Fibroblast of lung (primary cell): ENCODE results near the gene CNOT1. TPM values are rescaled to one million over a fixed set of nuclear protein-coding genes. Genes with fewer than 3 reads are reported as not detected.
A peak's percentile ranks its signal among the peaks of the same experiment; 100 is the strongest.
"Not testable (repeated sequence)": the region's sequence is repeated elsewhere in the genome, so short reads cannot be mapped to it uniquely, and the experiment has no call there.

Experiments used
- DNase-seq, 2 donors: peaks; one replicate each; pipeline versions ENCODE4 v3.0.0 to v3.0.0-alpha.2; 2010; ENCODE audit warnings: low read depth in 2 of 2
- H2AFZ ChIP-seq: 2 replicates; pipeline ENCODE4 v1.5.1; 2012; ENCODE audit warnings: low read length, control low read depth, inconsistent platforms
- H3K27ac ChIP-seq: 2 replicates; pipeline ENCODE4 v1.5.1; 2011; ENCODE audit warnings: low read length, control low read depth; ENCODE audit not compliant: insufficient read depth
- H3K27me3 ChIP-seq: 2 replicates; pipeline ENCODE4 v1.5.1; 2011; ENCODE audit warnings: mild to moderate bottlenecking, low read length; ENCODE audit not compliant: control insufficient read depth, insufficient read depth
- H3K36me3 ChIP-seq: 2 replicates; pipeline ENCODE4 v1.5.1; 2011; ENCODE audit warnings: low read length; ENCODE audit not compliant: control insufficient read depth, insufficient read depth
- H3K4me1 ChIP-seq: 2 replicates; pipeline ENCODE4 v1.5.1; 2011; ENCODE audit warnings: low read length; ENCODE audit not compliant: control insufficient read depth, insufficient read depth; ENCODE audit errors: extremely low read depth
- H3K4me2 ChIP-seq: 2 replicates; pipeline ENCODE4 v1.5.1; 2011; ENCODE audit warnings: low read length, control low read depth; ENCODE audit not compliant: insufficient read depth; ENCODE audit errors: extremely low read depth
- H3K4me3 ChIP-seq, 4 experiments: fragments of 200-600 bp in 1 of 4; sonication (generic) in 1 of 4; replicated peaks in 1 of 4; 2 replicates each; pipeline ENCODE4 v1.5.1; 2011 to 2016; ENCODE audit warnings: low read length in 4 of 4, low read depth in 3 of 4, mild to moderate bottlenecking in 3 of 4, control low read depth in 2 of 4, inconsistent platforms in 1 of 4, mixed read lengths in 1 of 4; ENCODE audit not compliant: insufficient read depth in 1 of 4; ENCODE audit errors: control extremely low read depth in 1 of 4
- H3K79me2 ChIP-seq: 2 replicates; pipeline ENCODE4 v1.5.1; 2012; ENCODE audit warnings: mild to moderate bottlenecking, low read length, inconsistent platforms; ENCODE audit not compliant: control insufficient read depth, insufficient read depth
- H3K9ac ChIP-seq: 2 replicates; pipeline ENCODE4 v1.5.1; 2011; ENCODE audit warnings: mild to moderate bottlenecking, low read length, control low read depth; ENCODE audit not compliant: insufficient read depth
- H3K9me3 ChIP-seq: 2 replicates; pipeline ENCODE4 v1.5.1; 2012; ENCODE audit warnings: low read depth, low read length; ENCODE audit not compliant: control insufficient read depth, insufficient read depth
- H4K20me1 ChIP-seq: 2 replicates; pipeline ENCODE4 v1.5.1; 2011; ENCODE audit warnings: low read length; ENCODE audit not compliant: control insufficient read depth, insufficient read depth; ENCODE audit errors: extremely low read depth
- CTCF ChIP-seq, 2 donors: IDR thresholded peaks in 1 of 2; conservative IDR thresholded peaks in 1 of 2; 1 replicate in 1 of 2; 2 replicates in 1 of 2; pipeline ENCODE4 v1.5.1; 2011 to 2012; ENCODE audit warnings: low read length in 2 of 2, control low read depth in 1 of 2, inconsistent platforms in 1 of 2, low read depth in 1 of 2, mild to moderate bottlenecking in 1 of 2
- EZH2 ChIP-seq: IDR thresholded peaks from 2 replicates; pipeline ENCODE4 v1.5.1; 2012; ENCODE audit warnings: low read length, control low read depth, mild to moderate bottlenecking; ENCODE audit errors: missing control alignments
- polyA plus RNA-seq, 2 donors: library from polyadenylated mRNA; depleted of rRNA in 1 of 2; stranded (reverse) in 1 of 2; unstranded in 1 of 2; fragments of >200 nt; gene quantifications; 2 replicates each; pipeline ENCODE4 v1.2.1, GENCODE V29; 2011 to 2012; ENCODE audit warnings: missing spikeins in 1 of 2
- total RNA-seq: library from RNA; depleted of rRNA; stranded (reverse); fragments of >200 nt; gene quantifications from 2 replicates; pipeline ENCODE4 v1.2.1, GENCODE V29; 2014

CNOT1 gene
- total and polyA plus RNA-seq, 2 donors (not counting 1 experiment from before 2014, with no cell fraction given) = 59.0 to 162 TPM

- Histone ChIP-seq H3K79me2 (no peaks in the 10 kb centered on the region), H3K27ac (no peak overlapping the region), H3K27me3 (no peaks in the 10 kb centered on the region), H2AFZ (no peak overlapping the region), H3K4me1 (no peaks in the 10 kb centered on the region), H3K4me2 (no peak overlapping the region), H3K9me3 (no peaks in the 10 kb centered on the region), H3K36me3 (peaks cover 12% of the 10 kb centered on the region), H3K4me3 (no peak overlapping the region), H4K20me1 (no peaks in the 10 kb centered on the region), H3K9ac (no peak overlapping the region)
- TF ChIP-seq EZH2 = no peak
- TF ChIP-seq CTCF (conservative IDR thresholded peaks at IDR 0.05 in 1 of 2, IDR thresholded peaks at IDR 0.05 in 1 of 2; ENCODE audit: low read depth in 1 of 2, low read length in 2 of 2) = no peak
- DNase-seq = no peak
Observed at GRCh38 chr16:58574895-58575294, 54.7 kb downstream of the CNOT1 start.

- not testable (repeated sequence) for H3K4me1 ChIP-seq, H4K20me1 ChIP-seq, H3K36me3 ChIP-seq, H3K4me2 ChIP-seq, DNase-seq, H3K9ac ChIP-seq, H3K79me2 ChIP-seq, H3K27me3 ChIP-seq, H3K9me3 ChIP-seq, H3K27ac ChIP-seq, H2AFZ ChIP-seq, H3K4me3 ChIP-seq
Observed at GRCh38 chr16:58565697-58566096, 63.9 kb downstream of the CNOT1 start.

- no peak overlapping the region for H3K27ac ChIP-seq
- H3K4me2 ChIP-seq = no peak overlapping the region
- H4K20me1 ChIP-seq = peaks cover 2% of the 10 kb centered on the region
- no peaks in the 10 kb centered on the region for H3K27me3 ChIP-seq
- no peak overlapping the region for H2AFZ ChIP-seq
- H3K9me3 ChIP-seq = no peaks in the 10 kb centered on the region
- no peaks in the 10 kb centered on the region for H3K4me1 ChIP-seq
- peaks cover 10% of the 10 kb centered on the region for H3K36me3 ChIP-seq
- H3K4me3 ChIP-seq = no peak overlapping the region
- H3K9ac ChIP-seq = no peak overlapping the region
- peaks cover 6% of the 10 kb centered on the region for H3K79me2 ChIP-seq
- DNase-seq = no peak
- TF ChIP-seq CTCF (conservative IDR thresholded peaks at IDR 0.05 in 1 of 2, IDR thresholded peaks at IDR 0.05 in 1 of 2; ENCODE audit: low read depth in 1 of 2, low read length in 2 of 2) (no peak), EZH2 (no peak)
Observed at GRCh38 chr16:58563775-58564174, 65.9 kb downstream of the CNOT1 start.

- Histone ChIP-seq H2AFZ (no peak overlapping the region), H3K79me2 (peaks cover 6% of the 10 kb centered on the region), H3K4me3 (no peak overlapping the region), H3K36me3 (peaks cover 10% of the 10 kb centered on the region), H3K4me1 (no peaks in the 10 kb centered on the region), H3K9me3 (no peaks in the 10 kb centered on the region), H4K20me1 (peaks cover 2% of the 10 kb centered on the region), H3K27ac (no peak overlapping the region), H3K9ac (no peak overlapping the region), H3K27me3 (no peaks in the 10 kb centered on the region), H3K4me2 (no peak overlapping the region)
- DNase-seq = peak; percentile 33 to 77
- TF ChIP-seq CTCF (conservative IDR thresholded peaks at IDR 0.05 in 1 of 2, IDR thresholded peaks at IDR 0.05 in 1 of 2; ENCODE audit: low read depth in 1 of 2, low read length in 2 of 2) = no peak
- no peak for TF ChIP-seq EZH2
Observed at GRCh38 chr16:58563235-58563634, 66.4 kb downstream of the CNOT1 start.
